Glomerular endothelial cell (primary cell): ENCODE measurements around the gene RBM23. TPM values are rescaled to one million over a fixed set of nuclear protein-coding genes. Genes with fewer than 3 reads are reported as not detected.
"Not testable (repeated sequence)": the region's sequence is repeated elsewhere in the genome, so short reads cannot be mapped to it uniquely, and the experiment has no call there.

ENCODE experiments used
- DNase-seq: peaks from one replicate; pipeline ENCODE4 v3.0.0-alpha.2; 2011; ENCODE audit warnings: low read depth, low spot score; ENCODE audit errors: extremely low read depth
- total RNA-seq: library from RNA; depleted of rRNA; stranded (reverse); fragments of >200 nt; gene quantifications from 2 replicates; pipeline ENCODE4 v1.2.3, GENCODE V29; 2015

Gene RBM23
- total RNA-seq, 1 donor from 2014 or later: 65.2 TPM

GRCh38 chr14:22920697-22921096 lies 1.7 kb upstream of the RBM23 start:
- no peak for DNase-seq

GRCh38 chr14:22919601-22919921 lies 612 bp upstream of the RBM23 start:
- DNase-seq: no peak

- DNase-seq: no peak
These were observed 2.9 kb downstream of the RBM23 start for GRCh38 chr14:22915886-22916521.

GRCh38 chr14:22914836-22915235 lies 4.1 kb downstream of the RBM23 start:
- not testable (repeated sequence) for DNase-seq

- DNase-seq: no peak
These were observed 8.0 kb downstream of the RBM23 start for GRCh38 chr14:22910916-22911315.

GRCh38 chr14:22908601-22909000 lies 10.3 kb downstream of the RBM23 start:
- DNase-seq: no peak

GRCh38 chr14:22907429-22907828 lies 11.5 kb downstream of the RBM23 start:
- no peak for DNase-seq

GRCh38 chr14:22906073-22906472 lies 12.9 kb downstream of the RBM23 start:
- DNase-seq: no peak

GRCh38 chr14:22905627-22906026 lies 13.3 kb downstream of the RBM23 start:
- no peak for DNase-seq

- DNase-seq: no peak
These were observed 15.2 kb downstream of the RBM23 start for GRCh38 chr14:22903742-22904087.

GRCh38 chr14:22901799-22902198 lies 17.1 kb downstream of the RBM23 start:
- no peak for DNase-seq

GRCh38 chr14:22900081-22900799 lies 18.7 kb downstream of the RBM23 start:
- no peak for DNase-seq

- DNase-seq: no peak
These were observed 20.5 kb downstream of the RBM23 start for GRCh38 chr14:22898302-22899090.

GRCh38 chr14:22897357-22897756 lies 21.6 kb downstream of the RBM23 start:
- DNase-seq: no peak

GRCh38 chr14:22896760-22897159 lies 22.2 kb downstream of the RBM23 start:
- no peak for DNase-seq

- DNase-seq: no peak
These were observed 22.6 kb downstream of the RBM23 start for GRCh38 chr14:22896356-22896755.

- no peak for DNase-seq
These were observed 23.5 kb downstream of the RBM23 start for GRCh38 chr14:22895402-22895801.

GRCh38 chr14:22893706-22894105 lies 25.2 kb downstream of the RBM23 start:
- DNase-seq: no peak

GRCh38 chr14:22892488-22892887 lies 26.5 kb downstream of the RBM23 start:
- DNase-seq: no peak

GRCh38 chr14:22890416-22890815 lies 28.5 kb downstream of the RBM23 start:
- DNase-seq: no peak

GRCh38 chr14:22888662-22889061 lies 30.3 kb downstream of the RBM23 start:
- DNase-seq: no peak

GRCh38 chr14:22887990-22888378 lies 31.0 kb downstream of the RBM23 start:
- no peak for DNase-seq
